ENCODE measurements around the gene KCNC1.

The KCNC1 gene

GRCh38 chr11:17734418-17734911, at the start of gene KCNC1:
Gene KCNC1 (plus strand): TSS chr11:17734781. CDS start chr11:17736003, 1,222 bp downstream.
- no peak for DNase-seq (ENCODE audit: low read depth in 2 of 2)

- no peak for DNase-seq (ENCODE audit: low read depth in 2 of 2)
Observed at GRCh38 chr11:17686231-17686980, 48.2 kb upstream of the KCNC1 start.

- no peak for DNase-seq (ENCODE audit: low read depth in 2 of 2)
Observed at GRCh38 chr11:17687946-17688670, 46.5 kb upstream of the KCNC1 start.

- DNase-seq (ENCODE audit: low read depth in 2 of 2): no peak
Observed at GRCh38 chr11:17691550-17691949, 43.0 kb upstream of the KCNC1 start.

GRCh38 chr11:17691976-17692375, 42.6 kb upstream of the KCNC1 start:
- no peak for DNase-seq (ENCODE audit: low read depth in 2 of 2)

GRCh38 chr11:17692931-17693330, 41.6 kb upstream of the KCNC1 start:
- no peak for DNase-seq (ENCODE audit: low read depth in 2 of 2)

GRCh38 chr11:17693531-17693930, 41.0 kb upstream of the KCNC1 start:
- DNase-seq (ENCODE audit: low read depth in 2 of 2): no peak

- no peak for DNase-seq (ENCODE audit: low read depth in 2 of 2)
Observed at GRCh38 chr11:17694494-17695110, 40.0 kb upstream of the KCNC1 start.

GRCh38 chr11:17695454-17696441, 38.8 kb upstream of the KCNC1 start:
- DNase-seq (ENCODE audit: low read depth in 2 of 2): no peak

- DNase-seq (ENCODE audit: low read depth in 2 of 2): no peak
Observed at GRCh38 chr11:17696741-17697140, 37.8 kb upstream of the KCNC1 start.

GRCh38 chr11:17697175-17697949, 37.2 kb upstream of the KCNC1 start:
- DNase-seq (ENCODE audit: low read depth in 2 of 2): no peak

GRCh38 chr11:17699147-17700114, 35.1 kb upstream of the KCNC1 start:
- no peak for DNase-seq (ENCODE audit: low read depth in 2 of 2)

- DNase-seq (ENCODE audit: low read depth in 2 of 2): no peak
Observed at GRCh38 chr11:17700991-17701390, 33.6 kb upstream of the KCNC1 start.

- no peak for DNase-seq (ENCODE audit: low read depth in 2 of 2)
Observed at GRCh38 chr11:17702876-17703275, 31.7 kb upstream of the KCNC1 start.

GRCh38 chr11:17703951-17704350, 30.6 kb upstream of the KCNC1 start:
- DNase-seq (ENCODE audit: low read depth in 2 of 2): no peak

GRCh38 chr11:17707830-17708229, 26.8 kb upstream of the KCNC1 start:
- DNase-seq (ENCODE audit: low read depth in 2 of 2): no peak

- DNase-seq (ENCODE audit: low read depth in 2 of 2): no peak
Observed at GRCh38 chr11:17711836-17712235, 22.7 kb upstream of the KCNC1 start.

- DNase-seq (ENCODE audit: low read depth in 2 of 2): no peak
Observed at GRCh38 chr11:17713851-17714250, 20.7 kb upstream of the KCNC1 start.

GRCh38 chr11:17714356-17714854, 20.2 kb upstream of the KCNC1 start:
- DNase-seq (ENCODE audit: low read depth in 2 of 2): no peak

All from activated CD4-positive, alpha-beta T cell treated with anti-CD3 and anti-CD28 coated beads for 24 hours (primary cell).